Inflammatory macrophage treated with lipopolysaccharide for 1 hour (primary cell): ENCODE measurements around the gene IGLL5.

ENCODE experiments used
- DNase-seq, 2 donors: peaks; one replicate each; pipeline ENCODE4 v3.0.0-alpha.2; 2020 to 2022

Gene IGLL5

DNA sequence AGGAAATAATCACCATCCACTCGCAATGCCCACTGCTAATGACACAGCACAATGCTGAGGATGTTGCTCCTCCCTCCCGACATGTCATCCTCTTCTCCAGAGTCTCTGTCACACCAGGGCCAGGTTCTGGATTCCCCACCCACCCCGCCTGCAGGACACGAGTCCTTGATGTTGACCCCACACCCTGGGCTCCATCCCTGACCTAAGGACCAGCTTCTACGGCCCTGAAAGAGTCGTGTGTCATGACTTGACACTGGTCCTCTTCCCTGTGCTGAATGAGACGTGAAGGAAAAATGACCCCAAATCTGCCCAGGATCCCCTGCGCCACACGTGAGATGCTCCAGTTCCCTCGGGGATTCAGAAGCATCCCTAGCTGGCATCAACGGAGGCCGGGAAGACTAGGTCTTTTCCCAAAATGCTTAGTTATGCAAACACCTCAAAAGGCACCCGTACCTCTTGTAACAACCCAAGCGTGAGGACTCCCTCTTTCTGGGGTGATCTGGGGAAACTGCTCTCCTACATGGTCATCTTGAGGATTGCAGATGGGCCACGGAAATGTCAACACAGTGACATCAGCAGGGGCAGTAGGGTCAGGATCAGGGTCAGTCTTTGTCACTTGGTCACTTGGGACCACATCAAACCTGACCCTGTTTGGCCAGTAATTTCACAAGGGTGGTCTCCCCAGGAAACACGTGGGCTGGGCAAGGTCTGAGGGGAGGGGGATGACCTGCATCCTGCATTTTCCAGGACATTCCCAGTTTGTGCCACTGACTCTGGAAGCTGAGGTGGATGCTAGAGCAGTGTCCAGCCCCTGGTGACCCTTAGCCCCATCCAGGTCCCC lies 42.0 kb downstream of the IGLL5 start:
- peak; percentile 34 to 40 for DNase-seq

DNA sequence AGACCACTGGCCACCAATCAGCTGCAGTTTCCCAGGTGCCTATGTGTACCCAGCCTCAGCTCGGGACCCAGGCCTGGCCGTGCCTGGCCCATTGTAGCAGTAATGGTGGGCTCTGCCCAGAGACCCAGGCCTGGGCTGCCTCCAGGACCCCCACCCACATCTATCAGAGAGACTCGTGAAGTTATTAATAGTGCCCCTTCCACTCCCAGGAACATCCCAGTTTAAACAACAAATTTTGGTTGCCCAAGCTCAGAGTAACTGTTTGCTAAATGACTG lies 42.5 kb downstream of the IGLL5 start:
- no peak for DNase-seq

DNA sequence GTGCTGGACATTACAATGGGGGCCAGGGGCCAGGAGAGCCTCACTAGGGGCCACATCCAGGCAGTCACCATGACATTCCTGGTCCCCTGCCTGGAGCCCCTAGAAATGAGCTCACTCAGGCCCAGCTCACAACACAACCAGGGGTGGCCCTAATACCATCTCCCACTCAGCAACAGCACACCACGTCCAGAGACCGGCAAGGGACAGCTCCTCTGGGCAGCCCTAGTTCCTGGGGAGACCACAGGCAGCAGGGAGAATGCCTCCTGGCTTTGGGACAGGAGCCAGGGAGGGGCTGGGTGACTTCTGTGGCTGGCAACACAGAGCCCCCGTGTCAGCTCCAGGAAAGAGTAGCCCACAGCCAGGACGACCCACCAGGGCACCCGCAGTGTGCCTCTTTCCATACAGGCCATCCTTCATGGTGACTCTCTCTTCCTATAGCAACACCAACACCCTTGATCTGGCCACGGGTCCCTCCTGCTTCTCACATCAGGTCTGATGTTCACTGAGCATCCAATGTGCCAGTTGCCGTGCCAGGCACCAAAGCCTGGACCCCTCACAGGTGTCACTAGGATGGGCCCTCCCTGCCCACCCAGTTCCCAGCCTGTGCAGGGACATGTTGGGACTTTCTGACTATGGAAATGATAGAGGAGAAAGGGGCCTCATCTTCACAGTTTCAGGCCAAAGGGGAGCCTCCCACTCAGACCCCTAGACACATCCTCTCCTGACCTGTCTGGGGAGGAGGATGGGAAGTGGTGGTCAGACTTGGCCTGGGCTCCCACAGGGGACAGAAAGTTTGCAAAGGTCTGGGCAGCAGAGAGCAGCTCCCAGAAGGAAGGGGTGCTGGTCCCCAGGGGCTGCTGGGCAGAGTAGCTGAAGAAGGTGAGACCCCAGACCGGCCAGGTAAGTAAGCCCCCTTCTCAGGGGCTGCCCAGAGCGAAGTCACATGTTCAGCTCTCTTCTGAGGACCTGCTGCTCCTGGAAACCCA lies 43.2 kb downstream of the IGLL5 start:
- DNase-seq, result no peak

DNA sequence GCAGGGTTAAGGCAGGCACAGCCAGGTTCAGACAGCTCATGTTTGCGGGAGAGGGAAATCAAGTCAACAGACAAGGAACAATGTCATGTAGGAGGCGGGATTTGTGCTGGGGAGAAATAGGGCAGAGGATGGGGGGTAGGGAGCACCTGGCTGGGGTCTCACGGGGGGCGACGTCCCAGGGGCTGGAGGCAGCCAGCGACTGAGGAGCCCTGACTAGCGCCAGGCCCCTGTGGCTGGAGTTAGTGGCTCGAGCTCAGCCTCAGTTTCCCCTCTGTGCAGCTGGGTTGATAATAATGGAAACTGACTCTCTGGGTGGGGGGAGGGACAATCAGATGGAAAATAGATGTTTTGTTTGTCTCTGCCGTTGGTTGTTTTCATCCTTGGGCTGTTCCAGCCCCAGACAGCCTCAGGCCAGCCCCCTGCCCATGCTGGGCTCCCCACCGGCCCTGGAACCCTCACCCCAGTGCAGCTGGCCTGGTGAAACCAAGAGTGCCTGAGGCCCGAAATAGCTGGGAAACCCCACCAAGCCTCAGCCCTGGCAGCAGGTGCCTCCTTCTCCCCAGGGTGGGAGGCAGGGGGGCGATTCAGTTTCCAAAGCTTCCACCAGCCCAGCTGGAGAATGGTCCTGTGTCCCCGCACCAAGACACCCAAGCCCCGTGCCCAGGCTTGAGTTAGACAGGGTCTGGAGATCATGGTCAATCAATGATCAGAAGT lies 44.1 kb downstream of the IGLL5 start:
- DNase-seq, result no peak

DNA sequence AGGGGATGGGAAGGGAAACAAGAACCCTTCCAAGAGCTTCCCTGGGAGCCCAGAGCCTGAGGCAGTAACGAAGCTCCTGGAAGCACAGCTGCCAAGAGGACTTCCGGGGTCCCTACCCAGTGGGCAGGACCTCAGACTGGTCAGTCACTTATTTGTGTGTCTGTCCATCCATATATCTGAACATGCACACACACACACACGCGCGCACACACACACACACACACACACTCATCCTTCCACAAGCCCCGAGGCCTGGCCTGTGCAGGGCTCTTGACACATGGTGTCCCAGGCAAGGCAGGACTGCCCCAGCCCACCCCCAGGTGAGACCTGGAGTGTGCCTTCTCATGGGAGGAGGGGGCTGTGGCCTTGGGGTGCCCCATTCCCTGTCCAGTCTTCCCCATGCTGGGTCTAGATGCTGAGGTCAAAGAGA lies 44.9 kb downstream of the IGLL5 start:
- DNase-seq, result no peak

DNA sequence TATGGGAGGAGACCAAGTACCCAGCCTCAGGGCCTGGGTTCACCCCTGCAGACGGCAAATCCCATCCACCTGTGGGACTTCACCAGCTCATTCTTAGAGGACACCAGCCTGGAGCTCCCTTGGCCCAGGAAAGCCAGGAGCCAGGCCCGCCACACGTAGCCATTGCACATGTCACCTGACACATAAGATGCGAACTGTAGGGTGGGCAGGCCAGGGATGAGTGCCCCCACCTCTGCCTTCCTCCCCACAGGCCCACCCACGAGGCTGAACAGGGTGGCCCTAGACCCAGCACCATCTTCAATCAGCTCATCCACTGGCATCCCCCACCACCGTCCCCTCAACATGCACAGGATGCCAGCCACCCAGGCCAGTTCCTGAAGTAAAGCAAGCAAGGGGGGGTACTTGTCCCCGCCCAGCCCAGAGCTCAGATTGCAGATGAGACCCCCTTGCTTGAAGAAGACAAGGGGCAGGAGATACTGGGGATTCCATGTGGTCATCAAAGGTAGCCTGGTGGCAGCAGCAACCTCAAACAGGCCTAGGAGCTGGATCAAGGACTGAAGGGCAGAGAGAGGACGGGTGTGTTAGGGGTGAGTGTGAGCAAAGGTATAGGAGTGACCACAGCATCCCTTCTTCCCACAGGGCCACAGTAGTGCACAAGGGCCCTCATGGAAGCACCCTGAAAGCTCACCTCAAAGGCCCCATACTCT lies 45.6 kb downstream of the IGLL5 start:
- no peak for DNase-seq

DNA sequence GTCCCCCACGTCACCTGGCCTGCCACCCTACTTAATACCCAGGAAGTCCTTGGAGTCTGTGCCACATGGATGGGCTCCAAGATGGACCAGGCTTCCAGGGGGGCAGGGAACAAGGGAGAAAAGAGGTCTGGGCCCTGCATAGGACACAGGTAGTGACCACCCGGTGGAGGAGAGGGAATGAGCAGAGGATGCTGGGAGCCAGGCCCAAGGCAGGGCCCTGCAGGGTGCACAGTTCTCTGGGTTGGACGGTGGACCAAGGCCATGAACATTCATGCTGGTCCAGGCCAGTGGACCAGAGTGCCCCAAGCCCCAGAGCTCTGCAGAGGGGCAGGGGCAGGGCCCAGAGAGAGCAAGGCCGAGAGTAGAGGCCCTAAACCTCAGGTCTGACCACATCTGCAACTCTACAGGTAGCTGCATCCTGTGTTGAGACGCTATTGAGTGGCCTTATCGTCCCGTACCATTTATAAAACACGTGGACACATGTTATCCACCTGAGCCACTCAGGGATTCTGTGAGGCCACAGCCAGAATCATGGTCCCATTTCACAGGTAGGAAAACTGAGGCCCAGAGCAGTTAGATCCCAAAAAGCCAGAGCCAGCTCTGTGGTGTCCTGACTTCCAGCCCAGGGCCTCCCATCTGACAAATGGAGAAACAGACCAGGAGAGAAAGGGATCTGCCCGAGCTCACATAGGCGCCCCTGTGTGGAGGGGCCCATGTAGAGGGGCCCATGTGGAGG lies 46.4 kb downstream of the IGLL5 start:
- DNase-seq, result no peak

DNA sequence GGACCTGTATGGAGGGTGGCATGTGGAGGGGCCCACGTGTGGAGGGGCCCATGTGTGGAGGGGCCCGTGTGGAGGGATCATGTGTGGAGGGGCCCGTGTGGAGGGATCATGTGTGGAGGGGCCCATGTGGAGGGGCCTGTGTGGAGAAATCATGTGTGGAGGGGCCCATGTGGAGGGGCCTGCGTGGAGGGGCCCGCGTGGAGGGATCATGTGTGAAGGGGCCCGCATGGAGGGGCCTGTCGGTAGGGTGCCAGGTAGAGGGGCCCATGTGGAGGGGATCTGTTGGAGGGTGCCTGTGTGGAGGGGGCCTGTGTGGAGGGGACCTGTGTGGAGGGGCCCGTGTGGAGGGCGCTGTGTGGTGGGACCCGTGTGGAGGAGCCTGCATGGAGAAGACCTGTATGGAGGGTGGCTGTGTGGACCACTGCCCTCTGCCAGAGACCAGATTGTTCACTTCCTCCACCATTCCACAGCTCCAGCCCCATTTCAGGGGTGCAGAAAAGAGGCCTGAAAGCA lies 47.0 kb downstream of the IGLL5 start:
- DNase-seq, result no peak

DNA sequence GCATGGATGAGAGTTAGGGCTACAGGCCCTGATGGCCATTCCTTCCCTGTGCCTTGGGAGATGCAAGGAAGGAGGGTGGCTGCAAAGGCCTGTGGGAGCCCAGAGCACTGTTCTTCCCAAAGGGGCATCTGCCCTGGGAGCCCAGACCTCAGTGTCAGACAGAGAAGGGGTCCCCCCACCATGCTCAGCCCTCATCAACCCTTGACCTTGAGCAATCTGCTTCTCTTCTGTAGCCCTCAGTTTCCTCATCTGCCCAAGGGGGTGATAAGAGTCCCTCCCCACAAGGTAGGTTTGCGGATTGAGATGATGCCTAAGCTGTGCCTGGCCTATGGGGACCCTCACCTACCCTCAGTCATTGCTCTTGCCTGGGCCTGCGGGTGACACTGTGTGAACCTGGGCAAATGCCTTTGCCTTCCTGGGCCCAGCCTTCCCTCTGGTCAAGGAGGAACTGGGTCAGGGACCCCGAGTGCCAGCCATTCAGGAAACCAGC lies 47.5 kb downstream of the IGLL5 start:
- DNase-seq, result no peak

DNA sequence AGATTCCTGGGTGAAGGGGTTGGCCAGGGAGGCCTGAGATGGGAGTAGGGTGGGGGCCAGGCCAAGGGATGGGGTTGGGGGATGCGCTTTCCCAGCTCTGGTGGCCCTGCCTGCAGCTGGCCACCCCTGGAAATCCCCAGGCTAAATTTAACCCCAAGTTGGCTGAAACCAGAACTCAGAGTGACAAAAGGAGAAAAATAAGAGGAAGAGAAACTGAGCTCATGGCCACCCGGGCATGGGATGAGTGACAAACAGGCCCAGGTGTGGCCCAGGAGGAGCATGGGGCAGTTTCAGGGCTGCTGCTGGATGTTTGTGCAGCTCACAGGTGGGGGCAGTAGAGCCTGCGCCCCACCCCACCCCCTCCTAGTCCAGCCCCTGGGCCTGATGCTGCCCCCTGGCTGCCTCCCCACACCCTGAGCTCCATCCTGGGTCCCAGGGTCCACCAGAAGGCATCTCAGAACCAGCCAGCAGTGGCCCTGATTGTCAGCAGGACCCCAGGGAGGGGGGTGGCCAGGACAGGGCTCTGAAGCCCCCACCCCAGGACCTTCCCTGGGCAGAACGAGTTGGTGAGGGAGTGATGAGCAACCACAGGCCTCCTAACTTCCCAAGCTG lies 48.0 kb downstream of the IGLL5 start:
- DNase-seq, result peak; percentile 46 to 56

DNA sequence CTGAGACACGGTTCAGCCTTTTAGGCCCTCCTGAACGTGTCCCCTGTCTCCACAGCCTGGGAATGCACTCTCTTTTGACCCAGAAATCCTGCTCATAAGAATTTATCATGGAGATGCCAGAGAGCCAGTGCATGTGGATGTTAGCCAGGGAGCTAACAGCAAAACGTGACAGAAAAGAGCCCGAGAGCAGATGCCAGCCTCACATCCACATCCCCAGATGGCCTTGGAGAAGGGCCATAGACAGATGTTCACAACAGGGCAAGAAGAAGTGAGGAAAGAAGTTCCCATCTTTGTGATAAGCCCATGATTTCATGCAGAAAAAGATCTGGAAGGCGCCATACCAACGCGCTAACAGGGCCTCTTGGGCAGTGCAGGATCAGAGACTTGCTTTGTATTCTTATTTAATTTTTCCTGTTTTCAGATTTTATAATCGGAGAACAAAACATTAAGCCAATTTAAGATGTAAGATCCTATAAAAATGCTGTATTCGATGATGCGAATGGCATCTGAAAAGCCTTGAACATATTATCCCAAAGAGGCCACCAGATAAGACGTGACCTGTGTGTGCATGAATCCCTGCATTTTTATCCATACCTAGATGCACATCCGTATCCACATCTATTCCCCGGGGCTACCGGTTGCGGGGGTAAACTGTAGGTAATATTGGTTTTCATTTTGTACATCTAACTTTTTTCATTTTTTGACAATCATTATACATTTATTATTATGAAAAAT lies 48.7 kb downstream of the IGLL5 start:
- no peak for DNase-seq

DNA sequence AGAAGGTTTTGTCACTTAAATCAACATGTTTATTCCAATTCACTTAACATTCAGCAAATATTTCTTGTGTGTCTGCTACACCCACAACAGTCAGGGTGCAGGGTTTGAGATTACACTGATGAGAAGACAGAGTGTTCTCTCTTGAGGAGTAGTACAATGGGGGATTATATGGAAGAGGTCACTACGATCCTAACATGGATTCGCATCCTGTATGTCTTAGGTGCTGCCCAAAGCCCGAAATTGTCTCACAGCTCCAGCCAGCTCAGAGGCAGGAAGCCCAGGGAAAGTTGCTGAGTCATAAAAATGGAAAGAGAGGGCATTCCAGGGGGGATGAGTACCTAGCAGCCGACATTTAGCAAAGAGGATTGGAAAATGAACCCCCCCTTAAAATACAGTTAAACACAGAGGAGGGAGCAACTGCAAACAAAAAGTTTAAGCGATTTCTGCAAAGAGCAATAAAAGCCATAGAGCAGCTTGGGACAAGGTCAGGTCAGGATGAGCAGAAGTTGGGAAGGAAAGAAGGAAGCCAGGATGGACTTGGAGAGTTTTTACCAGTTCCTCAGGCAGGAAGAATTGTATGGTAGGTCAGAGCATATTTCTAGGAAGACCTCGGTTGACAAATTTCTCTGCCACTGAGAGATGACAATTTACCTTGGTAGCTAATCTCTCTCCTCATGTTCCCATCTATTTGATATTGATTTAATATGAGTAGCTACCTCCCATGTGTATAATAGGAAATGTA lies 49.5 kb downstream of the IGLL5 start:
- DNase-seq, result no peak

DNA sequence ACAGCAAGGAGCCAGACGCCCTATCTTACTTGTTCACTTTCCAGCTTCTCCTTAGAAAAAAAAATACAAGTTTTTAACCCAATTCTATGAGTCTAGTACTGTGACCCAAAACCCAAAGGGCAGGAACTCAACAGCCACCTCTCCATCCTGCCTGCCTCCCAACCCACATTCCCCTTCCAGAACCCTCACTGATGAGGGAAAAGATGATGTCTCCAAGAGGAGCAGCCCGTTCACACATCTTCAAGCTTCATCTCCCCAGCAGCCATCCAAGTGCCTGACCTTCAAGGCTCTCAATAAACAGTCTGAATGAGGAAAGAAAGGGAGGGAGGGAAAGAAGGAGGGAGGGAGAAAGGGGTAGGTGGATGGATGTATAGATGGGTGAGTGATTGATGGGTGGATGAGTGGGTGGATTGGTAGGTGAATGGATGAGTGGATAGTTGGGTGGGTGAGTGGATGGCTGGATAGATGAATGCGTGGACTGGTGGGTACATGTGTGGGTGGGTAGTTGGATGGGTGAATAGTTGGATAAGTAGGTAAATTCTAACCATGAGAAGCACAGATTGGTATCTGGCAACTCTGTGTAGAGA lies 50.4 kb downstream of the IGLL5 start:
- no peak for DNase-seq

DNA sequence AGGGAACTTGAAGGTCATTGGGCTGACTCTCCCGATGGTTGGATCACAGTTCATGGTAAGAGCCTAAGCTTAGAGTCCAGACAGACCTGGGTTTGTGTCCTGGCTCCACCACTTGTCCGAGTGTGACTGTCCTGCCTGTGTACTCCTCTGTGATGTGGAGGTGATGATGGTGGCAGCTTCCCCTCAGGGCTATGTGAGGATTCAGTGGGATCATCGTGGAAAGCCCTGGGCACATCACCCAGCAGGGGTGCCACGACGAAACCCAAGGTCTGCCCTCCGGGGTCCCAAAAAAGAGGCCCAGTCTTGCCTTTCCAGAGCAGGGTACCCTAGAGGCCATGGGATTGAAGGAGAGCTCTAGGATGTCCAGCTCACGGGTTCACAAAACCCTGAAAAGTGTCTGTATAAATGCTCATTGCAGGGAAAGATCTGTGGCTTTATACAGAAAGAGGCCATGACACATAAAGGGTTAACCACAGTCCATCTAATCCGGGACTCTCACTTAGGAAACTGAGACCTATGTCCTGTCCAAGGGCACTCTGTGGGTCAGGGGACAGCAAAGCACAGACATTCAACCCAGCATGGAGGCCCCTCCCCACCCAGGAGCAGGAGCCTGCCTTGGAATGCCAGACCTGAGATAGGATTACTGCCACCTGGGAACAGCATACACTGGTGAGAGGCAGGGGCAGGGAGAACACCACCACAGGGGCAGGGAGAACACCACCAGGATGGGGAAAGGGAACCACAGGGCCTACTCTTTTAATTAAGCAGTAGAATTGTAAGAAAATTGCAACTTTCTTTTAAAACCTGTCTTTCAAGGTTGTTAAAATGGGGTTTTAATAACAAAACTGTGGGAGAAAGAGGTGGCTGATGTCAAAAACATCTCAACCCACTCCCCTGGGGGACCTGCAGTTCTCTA lies 51.3 kb downstream of the IGLL5 start:
- DNase-seq, result no peak

DNA sequence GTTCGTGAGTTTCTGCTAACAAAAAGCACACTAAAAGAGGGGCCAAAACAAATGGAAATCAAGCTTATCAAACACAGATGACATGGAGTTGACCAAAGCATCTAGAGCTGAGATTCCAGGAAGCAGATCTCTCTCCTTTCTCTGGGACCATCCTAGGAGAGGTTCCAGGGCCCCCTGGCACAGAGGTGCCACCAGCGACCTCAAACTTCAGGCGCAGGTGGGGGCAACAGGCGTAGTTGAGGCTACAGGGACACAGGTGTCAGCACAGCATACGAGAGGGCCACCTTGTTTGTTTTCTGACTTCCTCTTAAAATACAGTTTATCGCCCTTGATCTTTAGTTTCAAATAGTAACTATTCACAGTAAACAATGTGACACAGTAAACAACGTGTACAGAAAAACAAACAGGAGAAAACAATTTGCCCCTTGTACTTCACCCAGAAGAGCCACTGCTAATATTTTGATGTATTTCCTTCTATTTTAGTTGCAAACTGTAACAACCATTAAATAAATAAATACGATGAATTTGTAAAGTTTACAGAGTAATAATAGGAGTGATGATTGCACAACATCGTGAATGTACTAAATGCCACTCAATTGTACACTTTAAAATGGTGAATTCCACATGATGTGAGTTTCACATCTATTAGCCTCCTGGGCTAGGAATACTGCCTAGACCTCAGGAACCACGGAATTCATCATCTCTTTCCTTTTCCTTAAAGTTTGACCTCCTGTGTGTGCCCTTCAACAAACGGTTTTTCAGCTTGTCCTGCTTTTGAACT lies 52.2 kb downstream of the IGLL5 start:
- DNase-seq, result no peak

DNA sequence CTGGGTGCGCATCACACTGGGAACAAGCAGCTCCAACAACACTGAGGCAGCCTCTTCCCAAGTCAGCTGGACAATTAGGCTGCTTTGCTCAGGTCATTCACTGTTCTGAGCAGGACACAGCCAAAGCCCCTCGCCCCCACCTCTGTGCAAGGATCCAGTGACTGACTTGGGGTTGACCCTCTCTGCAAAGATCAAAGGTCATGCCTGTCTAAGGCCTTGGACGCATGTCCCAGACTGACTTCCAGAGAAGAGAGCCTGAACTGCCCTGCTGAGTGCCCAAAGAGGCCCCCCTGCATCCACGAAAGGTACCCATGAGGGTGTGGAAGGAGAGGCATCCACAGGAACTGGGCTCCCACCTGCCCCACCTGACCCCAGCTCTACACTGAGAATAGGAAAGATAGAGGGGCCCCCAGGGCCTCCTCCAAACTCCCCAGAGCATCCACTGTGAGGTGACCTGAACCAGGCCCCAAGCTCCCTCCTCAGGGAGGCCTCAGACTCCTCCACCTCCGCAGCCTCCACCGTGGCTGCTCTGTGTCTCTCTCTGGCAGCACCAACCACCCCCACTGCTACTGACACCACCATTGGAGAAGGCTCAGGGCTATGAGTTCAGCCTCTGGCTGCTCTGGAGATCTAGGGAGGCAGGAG lies 53.5 kb downstream of the IGLL5 start:
- DNase-seq, result no peak
